Measurements from ENCODE around the gene HES3.

HES3 gene

DNA sequence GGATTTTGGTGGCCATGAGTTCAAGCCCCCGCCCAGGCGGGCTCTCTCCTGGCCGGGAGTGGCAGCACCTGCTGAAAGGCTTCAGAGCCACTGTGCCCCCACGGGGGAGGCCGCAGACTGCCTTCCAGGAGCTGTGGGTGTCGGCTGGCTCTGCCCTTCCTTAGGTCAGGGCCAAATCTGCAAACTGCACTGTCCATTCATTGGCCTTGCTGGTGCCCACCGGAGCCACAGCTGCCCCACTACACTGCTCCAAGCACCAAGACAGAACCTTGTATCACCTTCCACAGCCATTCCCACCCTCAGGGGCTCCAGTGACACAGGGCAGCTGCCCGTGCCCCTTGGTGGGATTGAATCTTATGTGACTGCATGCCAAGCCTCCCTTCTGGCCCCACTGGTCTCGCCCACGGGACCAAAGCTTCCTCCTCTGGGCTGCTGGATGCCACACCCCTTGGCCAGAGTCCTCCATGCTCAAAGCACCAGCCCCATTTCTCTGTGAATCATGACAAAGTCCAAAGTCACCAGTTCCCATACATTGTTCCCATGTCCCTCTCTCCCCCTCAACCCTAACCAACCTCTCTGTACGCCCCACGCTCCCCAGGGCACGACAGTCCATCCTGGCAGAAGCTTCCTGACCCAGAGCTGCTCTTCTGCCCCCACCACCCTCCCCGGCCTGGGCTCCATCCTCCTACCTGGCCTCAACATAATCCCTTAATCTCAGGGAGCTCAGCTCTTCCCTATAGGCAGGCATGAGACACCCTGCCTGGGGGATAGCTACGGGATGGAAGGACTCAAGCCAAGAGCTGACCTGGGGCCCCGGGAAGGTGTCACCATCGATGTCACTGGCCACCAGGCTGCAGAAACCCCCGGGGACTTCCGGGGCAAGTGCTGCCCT is 37.8 kb downstream of the HES3 start:
- no peak overlapping the region for H3K4me3 ChIP-seq (replicated peaks; ENCODE audit: low read depth, low read length)
- TF ChIP-seq, protein P1, sequence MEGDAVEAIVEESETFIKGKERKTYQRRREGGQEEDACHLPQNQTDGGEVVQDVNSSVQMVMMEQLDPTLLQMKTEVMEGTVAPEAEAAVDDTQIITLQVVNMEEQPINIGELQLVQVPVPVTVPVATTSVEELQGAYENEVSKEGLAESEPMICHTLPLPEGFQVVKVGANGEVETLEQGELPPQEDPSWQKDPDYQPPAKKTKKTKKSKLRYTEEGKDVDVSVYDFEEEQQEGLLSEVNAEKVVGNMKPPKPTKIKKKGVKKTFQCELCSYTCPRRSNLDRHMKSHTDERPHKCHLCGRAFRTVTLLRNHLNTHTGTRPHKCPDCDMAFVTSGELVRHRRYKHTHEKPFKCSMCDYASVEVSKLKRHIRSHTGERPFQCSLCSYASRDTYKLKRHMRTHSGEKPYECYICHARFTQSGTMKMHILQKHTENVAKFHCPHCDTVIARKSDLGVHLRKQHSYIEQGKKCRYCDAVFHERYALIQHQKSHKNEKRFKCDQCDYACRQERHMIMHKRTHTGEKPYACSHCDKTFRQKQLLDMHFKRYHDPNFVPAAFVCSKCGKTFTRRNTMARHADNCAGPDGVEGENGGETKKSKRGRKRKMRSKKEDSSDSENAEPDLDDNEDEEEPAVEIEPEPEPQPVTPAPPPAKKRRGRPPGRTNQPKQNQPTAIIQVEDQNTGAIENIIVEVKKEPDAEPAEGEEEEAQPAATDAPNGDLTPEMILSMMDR (IDR thresholded peaks at IDR 0.05; ENCODE audit: insufficient read depth, low read length, poor library complexity, severe bottlenecking): no peak
- no peak for DNase-seq (ENCODE audit: extremely low read depth, insufficient read length)
- no peaks in the 10 kb centered on the region for H3K27me3 ChIP-seq (replicated peaks; ENCODE audit: control insufficient read depth, insufficient read depth, low read length)
- peaks cover 6% of the 10 kb centered on the region for H3K36me3 ChIP-seq (ENCODE audit: control insufficient read depth, insufficient read depth, low read length)

DNA sequence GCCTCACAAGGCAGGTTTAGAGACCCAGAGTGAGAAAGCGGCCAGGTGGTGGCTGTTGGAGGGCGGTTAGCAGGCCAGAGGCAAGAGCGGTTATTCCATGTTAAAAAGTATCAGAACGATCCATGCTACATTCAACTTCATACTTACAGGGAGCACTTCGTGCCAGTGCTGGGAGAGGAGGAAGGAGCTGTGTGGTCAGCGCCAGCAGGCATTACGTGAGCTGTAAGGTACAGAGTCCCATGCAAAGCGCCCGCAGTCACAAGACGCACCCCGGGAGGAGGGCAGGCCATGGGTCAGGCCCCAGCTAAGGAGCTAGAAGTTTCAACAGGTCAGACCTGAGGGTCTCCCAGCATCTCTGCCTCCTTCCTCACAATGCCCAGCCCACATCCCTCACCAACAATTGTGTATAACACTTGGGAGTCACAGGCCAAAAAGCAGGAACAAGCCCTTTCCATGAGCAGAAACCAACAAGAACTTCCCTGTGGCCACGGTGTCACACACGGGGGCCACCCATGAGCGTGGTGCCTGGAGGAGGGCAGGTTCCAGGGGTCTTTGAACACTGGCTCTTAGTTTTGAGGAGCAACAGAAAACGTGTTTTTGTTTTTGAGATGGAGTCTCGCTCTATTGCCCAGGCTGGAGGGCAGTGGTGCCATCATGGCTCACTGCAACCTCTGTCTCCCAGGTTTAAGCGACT is 38.7 kb downstream of the HES3 start:
- Histone ChIP-seq H3K4me3 (replicated peaks; ENCODE audit: low read depth, low read length) (no peak overlapping the region), H3K27me3 (replicated peaks; ENCODE audit: control insufficient read depth, insufficient read depth, low read length) (no peaks in the 10 kb centered on the region), H3K36me3 (ENCODE audit: control insufficient read depth, insufficient read depth, low read length) (peaks cover 6% of the 10 kb centered on the region)
- TF ChIP-seq, protein P1 (IDR thresholded peaks at IDR 0.05; ENCODE audit: insufficient read depth, low read length, poor library complexity, severe bottlenecking): no peak
- no peak for DNase-seq (ENCODE audit: extremely low read depth, insufficient read length)

DNA sequence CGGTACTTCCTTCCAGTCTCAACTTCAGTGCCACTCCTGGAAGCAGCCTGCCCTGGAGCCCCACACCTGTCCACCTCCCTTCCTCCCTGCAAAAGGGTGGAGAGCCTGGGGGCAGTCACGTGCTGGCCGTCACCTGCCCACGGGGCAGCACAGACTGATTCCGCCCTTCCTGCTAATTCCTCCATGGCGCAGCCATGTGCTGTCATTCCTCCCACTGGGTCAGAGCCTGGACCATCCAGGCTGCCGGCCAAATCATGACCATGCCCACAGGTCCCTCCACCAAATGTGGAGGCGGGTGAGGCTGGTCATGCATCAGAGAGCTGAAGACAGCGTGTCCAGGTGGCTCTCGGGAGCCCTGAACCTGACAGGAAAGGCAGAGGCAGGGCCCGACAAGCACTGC is 41.4 kb downstream of the HES3 start:
- peaks cover 5% of the 10 kb centered on the region for H3K36me3 ChIP-seq (ENCODE audit: control insufficient read depth, insufficient read depth, low read length)
- H3K27me3 ChIP-seq (replicated peaks; ENCODE audit: control insufficient read depth, insufficient read depth, low read length): no peaks in the 10 kb centered on the region
- TF ChIP-seq, protein P1 (IDR thresholded peaks at IDR 0.05; ENCODE audit: insufficient read depth, low read length, poor library complexity, severe bottlenecking): no peak
- no peak for DNase-seq (ENCODE audit: extremely low read depth, insufficient read length)
- H3K4me3 ChIP-seq (replicated peaks; ENCODE audit: low read depth, low read length): no peak overlapping the region

DNA sequence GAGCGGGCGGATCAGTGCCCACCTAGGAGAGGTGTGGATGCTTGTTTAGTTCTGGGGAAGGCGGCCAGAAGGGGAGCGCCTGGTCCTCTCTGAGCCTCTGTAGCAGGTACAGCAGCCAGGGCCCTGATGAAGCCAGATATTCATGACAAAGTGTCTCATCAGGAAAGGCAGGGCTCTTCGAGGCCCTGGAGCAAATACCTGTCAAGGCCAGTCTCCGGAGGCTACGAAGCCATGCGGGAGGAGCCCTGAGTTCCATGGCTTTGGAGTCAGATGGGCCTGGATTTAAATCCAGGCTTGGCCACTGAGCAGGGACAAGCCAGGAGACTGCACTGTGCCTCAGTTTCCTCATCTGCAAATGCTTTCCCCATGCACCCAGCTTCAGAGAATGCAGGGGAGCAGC is 42.3 kb downstream of the HES3 start:
- Histone ChIP-seq H3K27me3 (replicated peaks; ENCODE audit: control insufficient read depth, insufficient read depth, low read length) (no peaks in the 10 kb centered on the region), H3K36me3 (ENCODE audit: control insufficient read depth, insufficient read depth, low read length) (no peaks in the 10 kb centered on the region; the same call in none of the 2 replicates), H3K4me3 (replicated peaks; ENCODE audit: low read depth, low read length) (no peak overlapping the region)
- no peak for DNase-seq (ENCODE audit: extremely low read depth, insufficient read length)
- TF ChIP-seq, protein P1 (IDR thresholded peaks at IDR 0.05; ENCODE audit: insufficient read depth, low read length, poor library complexity, severe bottlenecking): no peak

DNA sequence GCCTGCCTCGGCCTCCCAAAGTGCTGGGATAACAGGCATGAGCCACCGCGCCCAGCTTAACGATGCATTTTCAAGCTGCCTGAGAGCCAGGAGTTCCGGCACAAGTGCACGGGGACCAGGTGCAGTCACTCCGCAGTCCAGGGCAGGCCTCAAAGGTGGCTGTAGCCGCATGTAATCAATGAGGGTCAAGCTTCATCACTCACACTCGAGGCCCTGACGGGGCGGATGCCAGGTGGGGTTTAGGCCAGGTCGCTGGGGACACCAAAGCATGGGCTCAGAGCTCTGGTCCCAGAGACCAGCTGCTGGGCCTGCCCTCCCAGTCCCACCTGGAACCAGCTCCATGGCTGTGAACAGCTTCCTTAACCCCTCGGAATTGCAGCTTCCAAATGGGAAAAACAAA is 43.0 kb downstream of the HES3 start:
- Histone ChIP-seq H3K36me3 (ENCODE audit: control insufficient read depth, insufficient read depth, low read length) (no peaks in the 10 kb centered on the region; the same call in none of the 2 replicates), H3K27me3 (replicated peaks; ENCODE audit: control insufficient read depth, insufficient read depth, low read length) (no peaks in the 10 kb centered on the region), H3K4me3 (replicated peaks; ENCODE audit: low read depth, low read length) (no peak overlapping the region)
- no peak for DNase-seq (ENCODE audit: extremely low read depth, insufficient read length)
- TF ChIP-seq, protein P1 (IDR thresholded peaks at IDR 0.05; ENCODE audit: insufficient read depth, low read length, poor library complexity, severe bottlenecking): no peak

Measured in GM06990 (cell line).